Upper lobe of left lung (tissue), 4 donors: ENCODE results near the gene HFM1.

Source experiments
- EP300 ChIP-seq, 4 donors: sonication (generic); formaldehyde crosslinking; IDR thresholded peaks; one replicate each; pipeline ENCODE4 v1.5.1; 2017; ENCODE audit warnings: antibody characterized with exemption in 4 of 4, control low read depth in 2 of 4
- TF ChIP-seq, protein P1 (sequence below), 6 experiments: fragments of 450-650 bp in 4 of 6; fragments of 200-600 bp in 2 of 6; sonication (generic) in 2 of 6; IDR thresholded peaks; one replicate each; pipeline ENCODE4 v1.5.1; 2016 to 2019; ENCODE audit warnings: antibody characterized with exemption in 6 of 6

DNA sequence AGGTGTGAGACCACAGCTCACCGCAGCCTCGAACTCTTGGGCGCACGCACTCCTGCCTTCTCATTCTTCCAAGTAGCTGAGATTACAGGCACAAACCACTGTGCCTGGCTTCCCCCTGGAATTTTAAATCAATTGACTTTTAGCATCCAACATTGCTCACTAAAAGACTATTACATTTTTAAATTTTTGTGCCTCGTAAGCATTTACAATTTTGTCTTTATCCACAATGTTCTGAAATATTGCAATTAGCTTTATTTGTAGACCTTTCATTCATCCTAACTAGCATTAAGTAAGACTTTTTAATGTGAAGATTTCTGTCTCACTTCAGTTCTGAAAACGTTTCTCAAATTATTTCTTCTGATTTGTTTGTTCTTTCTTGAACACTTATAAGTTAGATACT is 122.9 kb downstream of the HFM1 start:
- TF ChIP-seq, protein P1, sequence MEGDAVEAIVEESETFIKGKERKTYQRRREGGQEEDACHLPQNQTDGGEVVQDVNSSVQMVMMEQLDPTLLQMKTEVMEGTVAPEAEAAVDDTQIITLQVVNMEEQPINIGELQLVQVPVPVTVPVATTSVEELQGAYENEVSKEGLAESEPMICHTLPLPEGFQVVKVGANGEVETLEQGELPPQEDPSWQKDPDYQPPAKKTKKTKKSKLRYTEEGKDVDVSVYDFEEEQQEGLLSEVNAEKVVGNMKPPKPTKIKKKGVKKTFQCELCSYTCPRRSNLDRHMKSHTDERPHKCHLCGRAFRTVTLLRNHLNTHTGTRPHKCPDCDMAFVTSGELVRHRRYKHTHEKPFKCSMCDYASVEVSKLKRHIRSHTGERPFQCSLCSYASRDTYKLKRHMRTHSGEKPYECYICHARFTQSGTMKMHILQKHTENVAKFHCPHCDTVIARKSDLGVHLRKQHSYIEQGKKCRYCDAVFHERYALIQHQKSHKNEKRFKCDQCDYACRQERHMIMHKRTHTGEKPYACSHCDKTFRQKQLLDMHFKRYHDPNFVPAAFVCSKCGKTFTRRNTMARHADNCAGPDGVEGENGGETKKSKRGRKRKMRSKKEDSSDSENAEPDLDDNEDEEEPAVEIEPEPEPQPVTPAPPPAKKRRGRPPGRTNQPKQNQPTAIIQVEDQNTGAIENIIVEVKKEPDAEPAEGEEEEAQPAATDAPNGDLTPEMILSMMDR (IDR thresholded peaks at IDR 0.05), result no peak
- no peak for TF ChIP-seq EP300 (IDR thresholded peaks at IDR 0.05)
